T-helper 1 cell treated with Interleukin-12 subunit alpha and Interleukin-12 subunit beta and Interleukin-4 antibody, amounts not matched to agents 30 μg/mL and 1 μg/mL, for 36 hours (primary cell): ENCODE results near the gene SNTG2.

Source experiments
- H3K27ac Mint-ChIP-seq: one replicate; pipeline ENCODE4 v1.8.0; 2021; ENCODE audit warnings: mild to moderate bottlenecking, mixed read lengths
- H3K27me3 Mint-ChIP-seq: one replicate; pipeline ENCODE4 v1.8.0; 2021; ENCODE audit warnings: low read depth, mixed read lengths
- H3K36me3 Mint-ChIP-seq: one replicate; pipeline ENCODE4 v1.8.0; 2021; ENCODE audit warnings: low read depth, mixed read lengths
- H3K4me1 Mint-ChIP-seq: one replicate; pipeline ENCODE4 v1.8.0; 2021; ENCODE audit warnings: low read depth, mixed read lengths
- H3K4me3 Mint-ChIP-seq: one replicate; pipeline ENCODE4 v1.8.0; 2021; ENCODE audit warnings: mild to moderate bottlenecking, moderate library complexity, mixed read lengths
- H3K9me3 Mint-ChIP-seq: one replicate; pipeline ENCODE4 v1.8.0; 2021; ENCODE audit warnings: mixed read lengths

SNTG2 gene

DNA sequence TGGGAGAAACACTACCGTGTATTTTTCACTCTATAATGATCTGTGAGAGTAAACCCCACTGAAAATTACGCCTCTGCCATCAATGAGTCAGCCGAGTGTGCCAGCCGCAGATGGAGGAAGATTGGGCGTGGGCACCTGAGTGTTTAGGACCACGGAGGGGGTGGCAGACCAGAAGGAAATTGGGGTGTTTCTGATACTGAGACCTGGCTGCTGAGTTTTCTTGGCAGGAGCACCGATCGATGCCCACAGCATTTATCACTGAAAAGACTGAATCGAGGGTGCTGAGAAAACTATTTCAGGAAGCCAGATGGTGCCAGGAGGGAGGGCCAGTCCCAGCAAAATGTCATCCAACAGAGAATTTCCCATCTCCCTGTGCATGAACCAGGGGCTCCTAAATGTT lies 370.7 kb downstream of the SNTG2 start:
- H3K4me1 Mint-ChIP-seq: no peaks in the 10 kb centered on the region
- H3K27me3 Mint-ChIP-seq: no peaks in the 10 kb centered on the region
- H3K36me3 Mint-ChIP-seq: no peaks in the 10 kb centered on the region
- no peak overlapping the region for H3K4me3 Mint-ChIP-seq
- no peaks in the 10 kb centered on the region for H3K9me3 Mint-ChIP-seq
- no peak overlapping the region for H3K27ac Mint-ChIP-seq

DNA sequence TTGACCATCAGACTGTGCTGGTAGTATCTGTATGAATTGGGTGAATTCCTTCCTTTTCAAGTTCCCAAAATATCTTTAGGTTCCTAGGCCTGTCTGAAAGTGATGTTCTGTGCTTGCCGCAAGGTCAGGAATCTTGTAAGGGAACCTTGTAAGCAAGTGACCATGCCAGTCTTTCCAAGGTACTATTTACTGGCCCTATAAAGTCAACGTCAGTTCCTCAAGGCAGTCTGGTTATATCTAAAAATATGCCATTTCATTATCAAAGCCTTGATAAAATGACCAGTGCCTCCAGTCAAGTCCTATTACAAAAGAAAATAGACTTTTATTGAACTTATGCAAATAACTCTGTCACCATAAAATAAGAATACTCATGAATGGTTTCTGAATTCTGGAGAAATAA lies 374.2 kb downstream of the SNTG2 start:
- no peak overlapping the region for H3K27ac Mint-ChIP-seq
- no peaks in the 10 kb centered on the region for H3K4me1 Mint-ChIP-seq
- H3K9me3 Mint-ChIP-seq: no peaks in the 10 kb centered on the region
- no peaks in the 10 kb centered on the region for H3K27me3 Mint-ChIP-seq
- no peaks in the 10 kb centered on the region for H3K36me3 Mint-ChIP-seq
- H3K4me3 Mint-ChIP-seq: no peak overlapping the region

DNA sequence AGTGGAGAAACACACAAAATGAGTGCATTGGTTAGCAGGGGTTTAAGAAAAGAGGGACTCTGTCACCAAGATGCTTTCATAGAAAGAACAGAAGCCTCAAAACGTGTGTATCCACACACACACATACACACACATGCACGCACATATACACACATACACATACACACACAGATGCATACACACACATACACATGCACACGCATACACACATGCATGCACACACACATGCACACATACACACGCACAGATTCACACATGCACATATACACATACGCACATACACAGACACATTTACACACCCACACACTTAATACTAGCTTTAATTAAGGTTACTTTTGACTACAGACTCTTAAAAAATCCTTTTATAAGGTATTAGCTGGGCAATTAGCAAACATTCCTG lies 378.0 kb downstream of the SNTG2 start:
- no peaks in the 10 kb centered on the region for H3K4me1 Mint-ChIP-seq
- H3K27ac Mint-ChIP-seq: no peak overlapping the region
- H3K36me3 Mint-ChIP-seq: no peaks in the 10 kb centered on the region
- H3K4me3 Mint-ChIP-seq: no peak overlapping the region
- H3K9me3 Mint-ChIP-seq: no peaks in the 10 kb centered on the region
- no peaks in the 10 kb centered on the region for H3K27me3 Mint-ChIP-seq

DNA sequence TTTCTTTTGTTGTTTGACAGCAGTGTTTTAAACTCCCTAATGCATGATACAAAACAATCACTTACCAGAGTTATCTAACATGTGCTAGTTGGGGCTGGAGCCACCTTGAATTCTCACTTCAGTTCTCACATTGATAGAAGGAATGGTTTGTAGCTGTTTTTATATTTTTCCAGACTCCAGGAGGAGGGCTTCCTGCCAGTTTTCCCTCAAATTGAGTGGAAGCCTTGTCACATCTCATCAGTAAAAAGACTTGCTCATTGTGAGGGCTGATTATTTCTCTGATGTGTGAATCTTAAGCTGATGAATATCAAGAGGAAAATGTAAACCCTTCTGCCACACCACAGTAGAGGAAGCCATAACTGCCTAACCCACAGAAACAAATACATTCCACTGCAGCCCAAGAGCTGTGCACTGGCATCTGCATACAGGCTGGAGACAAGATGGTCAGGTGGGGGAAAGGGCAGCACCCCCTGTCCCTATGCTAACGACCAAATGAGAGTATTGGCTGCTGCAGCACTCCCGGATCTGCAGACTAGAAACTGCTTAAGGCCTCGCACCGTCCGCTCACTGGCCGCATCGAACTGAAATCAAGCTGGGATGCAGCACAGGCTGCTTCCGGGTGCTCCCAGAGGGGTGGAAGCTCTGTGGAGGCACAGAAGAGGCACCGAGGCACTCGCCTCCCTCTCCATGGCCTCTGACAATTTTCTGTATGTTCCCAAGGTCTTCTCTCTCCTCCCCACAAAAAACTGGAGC lies 388.9 kb downstream of the SNTG2 start:
- Mint-ChIP-seq H3K27me3 (peaks cover 4% of the 10 kb centered on the region), H3K36me3 (no peaks in the 10 kb centered on the region), H3K9me3 (no peaks in the 10 kb centered on the region), H3K4me3 (no peak overlapping the region), H3K4me1 (no peaks in the 10 kb centered on the region), H3K27ac (no peak overlapping the region)

DNA sequence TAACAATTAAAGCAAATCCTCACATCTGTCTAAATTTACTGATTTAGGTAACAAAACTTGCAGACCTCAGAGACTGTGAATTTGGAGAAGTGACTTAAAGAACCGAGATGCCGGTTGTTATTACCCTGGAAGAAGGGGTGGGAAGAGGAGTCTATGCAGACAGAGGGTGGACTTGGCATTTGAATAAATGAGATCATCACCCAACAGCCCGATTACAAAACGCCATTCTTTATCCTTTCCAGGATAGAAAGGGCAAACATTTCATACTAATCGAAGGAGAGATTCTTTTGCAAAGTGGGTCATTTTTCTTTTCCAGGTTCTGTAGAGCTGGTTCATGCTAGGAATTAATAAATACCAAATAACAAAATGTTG lies 389.5 kb downstream of the SNTG2 start:
- no peaks in the 10 kb centered on the region for H3K4me1 Mint-ChIP-seq
- H3K27ac Mint-ChIP-seq: no peak overlapping the region

DNA sequence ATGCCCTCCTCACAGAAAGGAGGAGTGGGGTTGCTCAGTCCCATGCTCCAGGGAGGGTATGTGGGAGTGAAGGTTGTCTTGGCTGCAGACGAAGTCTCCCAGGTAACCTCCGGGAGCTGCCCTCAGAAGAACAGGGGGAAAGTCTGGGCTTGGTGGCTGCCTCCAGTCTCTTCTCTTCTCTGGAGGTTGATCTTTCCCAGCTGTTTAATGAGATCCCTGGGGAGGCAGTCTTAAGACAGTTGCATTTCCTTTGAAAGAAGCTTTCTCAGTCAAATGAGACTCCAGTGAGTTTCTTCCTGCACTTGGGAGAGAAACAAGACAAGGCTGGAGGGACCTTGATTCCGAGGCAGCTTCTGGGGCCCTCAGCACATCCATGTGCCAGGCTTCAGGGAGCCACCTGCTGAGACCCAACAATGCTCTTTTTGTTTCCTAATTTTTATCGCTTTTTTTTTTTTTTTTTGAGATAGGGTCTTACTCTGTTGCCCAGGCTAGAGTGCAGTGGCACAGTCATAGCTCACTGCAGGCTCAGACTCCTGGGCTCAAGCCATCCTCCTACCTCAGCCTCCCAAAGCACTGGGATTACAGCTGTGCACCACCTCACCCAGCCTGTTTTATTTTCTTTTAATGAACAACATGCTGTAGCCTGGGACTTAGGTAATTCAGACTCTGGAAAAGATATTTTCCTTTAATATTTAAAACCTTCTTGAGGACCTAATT lies 390.9 kb downstream of the SNTG2 start:
- Mint-ChIP-seq H3K4me1 (no peaks in the 10 kb centered on the region), H3K4me3 (no peak overlapping the region), H3K36me3 (no peaks in the 10 kb centered on the region), H3K27me3 (peaks cover 4% of the 10 kb centered on the region), H3K27ac (no peak overlapping the region), H3K9me3 (no peaks in the 10 kb centered on the region)

More for the DNA sequence above, 389.5 kb downstream of the SNTG2 start:
- Mint-ChIP-seq H3K27me3 (peaks cover 4% of the 10 kb centered on the region), H3K9me3 (no peaks in the 10 kb centered on the region), H3K4me3 (no peak overlapping the region), H3K36me3 (no peaks in the 10 kb centered on the region)

DNA sequence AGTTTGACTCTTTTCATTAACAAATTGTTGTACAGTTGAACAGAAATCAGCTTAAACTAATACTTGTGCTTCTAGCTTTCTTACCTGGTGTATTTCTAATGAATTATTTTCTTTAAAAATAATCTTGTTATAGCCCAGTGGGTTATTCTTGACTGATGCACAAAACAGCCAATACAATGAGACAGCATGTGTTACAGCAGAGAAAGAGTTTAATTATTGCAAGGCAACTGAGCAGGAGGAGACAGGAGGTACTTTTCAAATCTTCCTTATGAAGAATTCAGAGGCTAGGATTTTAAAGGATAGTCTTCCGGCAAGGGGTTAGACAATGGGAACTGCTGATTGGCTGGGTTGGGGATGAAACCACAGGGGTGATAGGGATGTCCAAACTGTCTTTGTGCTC lies 398.1 kb downstream of the SNTG2 start:
- no peaks in the 10 kb centered on the region for H3K27me3 Mint-ChIP-seq
- no peaks in the 10 kb centered on the region for H3K4me1 Mint-ChIP-seq
- H3K4me3 Mint-ChIP-seq: no peak overlapping the region
- H3K27ac Mint-ChIP-seq: no peak overlapping the region
- H3K36me3 Mint-ChIP-seq: no peaks in the 10 kb centered on the region
- peaks cover 12% of the 10 kb centered on the region for H3K9me3 Mint-ChIP-seq

DNA sequence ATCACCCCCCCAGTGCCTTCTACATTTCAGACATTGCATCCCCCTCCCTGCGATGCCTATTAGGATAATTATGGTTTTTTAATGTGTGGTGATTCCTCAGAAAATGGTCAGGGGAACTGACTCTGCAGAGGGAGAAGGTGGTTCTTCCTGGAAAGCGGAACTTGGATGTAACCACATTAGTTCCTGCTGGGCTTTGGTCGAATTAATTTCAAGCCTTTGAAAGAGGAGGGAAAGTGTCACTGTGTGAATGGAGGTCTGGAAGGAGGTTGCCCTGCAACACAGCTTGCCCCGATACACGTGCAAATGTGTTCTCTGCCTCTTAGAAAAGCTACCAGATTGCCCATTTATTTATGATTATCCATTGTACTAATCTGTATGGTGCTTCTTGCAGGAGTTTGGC lies 399.5 kb downstream of the SNTG2 start:
- peaks cover 12% of the 10 kb centered on the region for H3K9me3 Mint-ChIP-seq
- no peaks in the 10 kb centered on the region for H3K4me1 Mint-ChIP-seq
- no peak overlapping the region for H3K27ac Mint-ChIP-seq
- no peak overlapping the region for H3K4me3 Mint-ChIP-seq
- H3K27me3 Mint-ChIP-seq: no peaks in the 10 kb centered on the region
- no peaks in the 10 kb centered on the region for H3K36me3 Mint-ChIP-seq

DNA sequence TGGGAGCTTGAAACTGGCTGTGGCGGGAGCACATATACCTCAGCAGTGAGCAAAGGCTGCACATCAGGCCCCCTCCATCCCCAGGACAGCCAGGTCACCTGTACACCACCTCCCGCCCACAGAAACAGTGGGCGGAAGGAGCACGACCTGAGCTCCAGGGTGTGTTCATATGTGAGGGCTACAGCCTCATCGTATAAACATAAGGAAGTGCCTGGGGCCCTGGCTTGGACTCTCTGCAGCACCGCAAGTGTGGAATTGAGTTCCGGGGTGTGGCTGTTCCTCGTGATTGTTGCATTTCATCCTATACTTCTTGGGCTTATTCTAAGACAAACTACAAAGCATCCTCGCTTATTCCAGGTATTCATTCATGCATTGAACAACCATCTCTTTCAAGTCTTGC lies 402.5 kb downstream of the SNTG2 start:
- H3K27me3 Mint-ChIP-seq: peaks cover 3% of the 10 kb centered on the region
- no peak overlapping the region for H3K4me3 Mint-ChIP-seq
- H3K27ac Mint-ChIP-seq: no peak overlapping the region
- no peaks in the 10 kb centered on the region for H3K4me1 Mint-ChIP-seq
- no peaks in the 10 kb centered on the region for H3K36me3 Mint-ChIP-seq
- peaks cover 10% of the 10 kb centered on the region for H3K9me3 Mint-ChIP-seq

DNA sequence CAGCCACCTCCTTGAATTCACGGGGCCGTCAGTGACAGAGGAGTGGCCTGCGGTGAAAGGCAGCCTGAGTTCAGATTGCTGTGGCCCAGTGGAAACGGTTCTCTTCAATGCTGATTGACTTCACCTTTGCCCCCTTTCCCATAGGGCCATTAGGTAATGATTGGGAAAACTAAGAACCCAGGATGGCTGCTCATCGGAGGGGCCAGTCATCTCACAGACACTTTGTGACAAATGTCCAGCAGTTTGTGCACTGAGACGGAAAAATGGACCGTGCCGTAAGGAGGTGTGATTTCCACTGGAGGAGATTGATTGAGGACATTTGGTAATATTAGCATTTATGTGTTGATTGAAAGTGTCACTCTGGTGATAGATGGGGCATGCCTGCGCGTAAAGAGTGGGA lies 402.9 kb downstream of the SNTG2 start:
- Mint-ChIP-seq H3K36me3 (no peaks in the 10 kb centered on the region), H3K4me3 (no peak overlapping the region), H3K27ac (no peak overlapping the region), H3K27me3 (peaks cover 6% of the 10 kb centered on the region), H3K9me3 (peaks cover 6% of the 10 kb centered on the region), H3K4me1 (no peaks in the 10 kb centered on the region)

DNA sequence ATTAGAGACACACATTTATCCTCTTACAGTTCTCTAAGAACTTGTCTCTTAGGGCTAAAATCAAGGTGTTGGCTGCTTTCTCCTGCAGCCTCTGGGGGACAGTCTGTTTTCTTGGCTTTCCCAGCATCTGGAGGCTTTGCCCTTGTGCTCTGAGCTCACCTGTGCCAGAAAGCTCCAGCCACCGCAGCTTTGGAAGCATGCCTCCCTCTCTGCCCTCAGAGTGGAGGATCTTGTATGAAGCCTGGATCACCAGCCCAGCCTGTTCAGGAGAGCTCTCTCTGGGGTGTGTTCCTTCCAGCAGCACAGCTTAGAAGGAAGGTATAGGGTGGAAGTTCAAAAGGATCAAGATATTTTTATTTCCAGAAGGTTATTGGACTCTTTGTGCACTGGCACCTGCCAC lies 409.5 kb downstream of the SNTG2 start:
- Mint-ChIP-seq H3K27ac (no peak overlapping the region), H3K27me3 (peaks cover 9% of the 10 kb centered on the region), H3K9me3 (no peaks in the 10 kb centered on the region), H3K4me1 (no peaks in the 10 kb centered on the region), H3K4me3 (no peak overlapping the region), H3K36me3 (no peaks in the 10 kb centered on the region)

DNA sequence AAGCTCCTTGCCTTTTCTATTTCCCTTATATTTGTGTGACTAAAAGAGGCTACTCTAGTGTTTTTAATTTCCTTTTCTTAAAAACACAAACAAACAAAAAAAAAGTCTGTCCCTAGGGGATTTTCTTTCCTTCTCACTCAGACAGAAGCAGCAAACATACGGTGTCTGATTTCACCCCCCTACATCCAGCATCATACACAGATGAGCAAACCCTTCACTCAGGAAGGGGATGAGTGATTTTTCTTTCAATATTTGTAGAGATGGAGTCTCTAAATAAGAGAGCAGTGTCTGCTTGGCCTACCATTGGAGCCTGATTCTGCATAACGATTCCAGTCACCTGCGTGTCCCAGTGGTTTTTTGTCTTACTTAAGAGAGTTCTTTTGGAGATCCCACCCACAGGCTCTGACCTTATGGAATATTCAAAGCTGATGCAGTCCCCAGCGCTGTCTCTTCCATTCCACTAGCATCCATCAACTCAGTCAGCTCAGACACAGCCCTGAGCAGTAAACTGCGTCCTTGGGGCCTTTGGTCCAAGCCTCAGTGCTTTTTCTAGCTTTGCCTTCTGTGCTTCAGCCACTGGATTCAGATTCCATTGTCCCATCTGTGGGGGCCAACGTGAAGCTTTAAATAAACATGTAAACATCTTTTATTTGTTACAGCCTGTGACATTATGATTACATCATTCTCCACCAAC lies 410.1 kb downstream of the SNTG2 start:
- Mint-ChIP-seq H3K27me3 (peaks cover 9% of the 10 kb centered on the region), H3K4me1 (no peaks in the 10 kb centered on the region), H3K36me3 (no peaks in the 10 kb centered on the region), H3K27ac (no peak overlapping the region), H3K4me3 (no peak overlapping the region), H3K9me3 (no peaks in the 10 kb centered on the region)

DNA sequence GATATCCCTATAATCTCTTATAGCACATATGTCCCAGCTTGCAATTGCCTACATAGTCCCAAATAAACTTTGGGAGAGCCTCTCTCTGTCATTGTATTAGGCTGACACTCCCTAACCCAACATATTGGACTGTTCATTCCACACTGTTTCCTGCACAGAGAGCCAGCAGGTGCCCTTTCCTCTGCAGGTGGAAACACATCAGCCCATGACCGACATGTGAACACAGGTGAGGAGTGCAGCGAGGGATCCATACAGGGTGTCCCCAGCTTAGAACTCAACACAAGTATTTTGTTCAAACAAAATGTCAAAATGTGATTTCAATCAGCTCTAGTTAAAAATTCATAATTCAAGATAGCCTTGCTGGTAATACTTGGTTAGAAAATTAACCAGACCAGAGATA lies 412.7 kb downstream of the SNTG2 start:
- Mint-ChIP-seq H3K4me3 (no peak overlapping the region), H3K9me3 (no peaks in the 10 kb centered on the region), H3K27ac (no peak overlapping the region), H3K4me1 (no peaks in the 10 kb centered on the region), H3K27me3 (peaks cover 4% of the 10 kb centered on the region), H3K36me3 (no peaks in the 10 kb centered on the region)

DNA sequence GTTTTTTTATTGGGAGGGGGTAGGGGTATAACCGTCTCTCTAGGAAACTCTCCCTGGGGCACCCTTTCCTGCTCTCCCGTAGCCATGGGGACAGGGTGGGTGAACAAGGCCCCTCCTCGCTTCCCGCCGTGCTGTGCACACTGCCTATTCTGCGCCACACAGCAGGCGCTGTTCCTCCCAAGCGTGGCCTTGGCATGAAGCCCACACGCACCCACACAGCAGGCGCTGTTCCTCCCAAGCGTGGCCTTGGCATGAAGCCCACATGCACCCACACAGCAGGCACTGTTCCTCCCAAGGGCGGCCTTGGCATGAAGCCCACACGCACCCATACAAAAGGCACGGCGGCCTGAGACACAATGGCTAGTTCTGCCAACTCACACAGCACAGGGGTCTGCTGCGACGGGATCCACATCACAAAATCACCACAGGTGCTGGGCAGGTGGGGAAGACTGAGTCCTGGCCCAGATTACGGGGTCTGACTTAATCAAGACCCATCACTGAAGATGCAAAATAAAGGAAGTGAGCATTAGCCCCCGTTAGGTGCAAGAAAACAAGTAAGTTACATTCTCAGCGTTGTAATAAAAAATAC lies 416.0 kb downstream of the SNTG2 start:
- Mint-ChIP-seq H3K27me3 (no peaks in the 10 kb centered on the region), H3K4me3 (no peak overlapping the region), H3K9me3 (no peaks in the 10 kb centered on the region), H3K36me3 (no peaks in the 10 kb centered on the region), H3K4me1 (no peaks in the 10 kb centered on the region), H3K27ac (no peak overlapping the region)

DNA sequence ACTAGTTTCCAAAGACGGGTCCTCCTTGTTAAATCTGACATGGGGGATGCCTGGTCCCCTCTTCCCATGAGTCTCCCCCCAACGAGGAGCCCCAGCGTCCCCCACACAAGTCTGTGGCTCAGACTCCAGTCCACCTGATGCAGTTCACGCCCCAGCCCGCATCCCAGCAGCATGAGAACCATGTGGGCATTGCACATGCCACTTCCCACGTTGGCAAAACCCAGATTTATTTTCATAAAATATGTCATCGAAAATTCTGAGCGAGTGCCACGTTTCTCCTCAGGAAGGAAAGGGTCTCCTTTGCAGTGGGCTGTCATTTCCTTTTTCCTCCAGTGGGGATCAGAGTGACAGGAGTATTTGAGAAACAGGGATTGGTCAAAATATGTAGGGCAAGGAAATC lies 417.0 kb downstream of the SNTG2 start:
- Mint-ChIP-seq H3K36me3 (no peaks in the 10 kb centered on the region), H3K4me3 (no peak overlapping the region), H3K27ac (no peak overlapping the region), H3K27me3 (no peaks in the 10 kb centered on the region), H3K4me1 (no peaks in the 10 kb centered on the region), H3K9me3 (no peaks in the 10 kb centered on the region)
